Adrenal gland (tissue), 12 donors: ENCODE data around the gene RBM33. TPM values are rescaled to one million over a fixed set of nuclear protein-coding genes. Genes with fewer than 3 reads are reported as not detected.
"Not testable (repeated sequence)": the region's sequence is repeated elsewhere in the genome, so short reads cannot be mapped to it uniquely, and the experiment has no call there.

Experiments
- DNase-seq, 7 donors: peaks; one replicate each; pipeline ENCODE4 v3.0.0-alpha.2; 2019 to 2020
- H3K27ac ChIP-seq, 5 donors: fragments of 200-600 bp; sonication (generic) in 4 of 5; 1 replicate in 3 of 5; 2 replicates in 2 of 5; pipeline versions ENCODE4 v1.5.1 to v1.8.0; 2016 to 2020; ENCODE audit warnings: mild to moderate bottlenecking in 1 of 5
- H3K27me3 ChIP-seq: fragments of 200-600 bp; 2 replicates; pipeline ENCODE4 v1.8.0; 2021
- H3K36me3 ChIP-seq, 2 donors: fragments of 200-600 bp; replicated peaks in 1 of 2; 1 replicate in 1 of 2; 2 replicates in 1 of 2; pipeline versions ENCODE4 v1.5.1 to v1.8.0; 2018 to 2022
- H3K4me1 ChIP-seq, 2 donors: fragments of 200-600 bp; replicated peaks in 1 of 2; 1 replicate in 1 of 2; 2 replicates in 1 of 2; pipeline versions ENCODE4 v1.5.1 to v1.8.0; 2018 to 2021
- H3K4me3 ChIP-seq, 4 donors: fragments of 200-600 bp; sonication (generic) in 3 of 4; one replicate each; pipeline ENCODE4 v1.5.1; 2016 to 2018
- H3K9me3 ChIP-seq, 3 donors: fragments of 200-600 bp; sonication (generic) in 1 of 3; replicated peaks in 1 of 3; 1 replicate in 2 of 3; 2 replicates in 1 of 3; pipeline versions ENCODE4 v1.5.1 to v1.8.0; 2016 to 2021
- POLR2A ChIP-seq, 2 donors: fragments of 450-650 bp; IDR thresholded peaks; one replicate each; pipeline ENCODE4 v1.6.1; 2017; ENCODE audit warnings: antibody characterized with exemption in 2 of 2, mild to moderate bottlenecking in 2 of 2, moderate library complexity in 1 of 2
- WGBS, 4 donors: extraction: QIAGEN DNeasy Blood & Tissue Kit in 2 of 4; methylation state at CpG; one replicate each; pipeline versions ENCODE4 v1.1.5 to v1.1.7; 2013 to 2017; 5-methylcytosine and 5-hydroxymethylcytosine counted together
- intact Hi-C, 2 donors: fragments of 100-400 bp; cut with DNase I; formaldehyde crosslinking; loops; one replicate each; pipeline versions ENCODE4 v1.14.1 to v1.15.0; 2022 to 2023
- polyA plus RNA-seq, 3 donors: library from polyadenylated mRNA; stranded (reverse); fragments of 200-250 nt in 2 of 3; fragments of 350-450 nt in 1 of 3; fragmentation: Illumina TruSeq in 1 of 3; extraction: RNeasy Lipid Tissue Mini Kit (QIAGEN cat#74804) in 1 of 3; gene quantifications; one replicate each; pipeline ENCODE4 v1.2.3, GENCODE V29; 2013 to 2014
- total RNA-seq, 9 donors: library from RNA; depleted of rRNA in 4 of 9; stranded (reverse); fragments of >200 nt in 4 of 9; fragments of 120-200 nt in 1 of 9; fragmentation: NEBNext Ultra II Directional in 1 of 9; extraction: Animal tissue kit (Norgen Biotek cat#: 25700) in 1 of 9; gene quantifications; one replicate each; pipeline versions ENCODE4 v1.1.0 to v1.2.4, GENCODE V29; 2013 to 2023
- TF ChIP-seq, protein P1 (sequence below), 6 experiments: fragments of 450-650 bp in 4 of 6; fragments of 200-600 bp in 2 of 6; sonication (generic) in 1 of 6; IDR thresholded peaks; 1 replicate in 5 of 6; 2 replicates in 1 of 6; pipeline versions ENCODE4 v1.5.1 to v1.8.0; 2016 to 2021; ENCODE audit warnings: antibody characterized with exemption in 6 of 6, mild to moderate bottlenecking in 2 of 6, moderate library complexity in 1 of 6
- donor health status: healthy with polysubstance abuse.
- donor health status: Bipolar disorder and iron deficiency.
- donor health status: DM: yes; HTN: yes; CAD: no.
- donor health status: DM: no; HTN: no; CAD: no.
- donor health status: DM: no; HTN: no; CAD: no.
- donor health status: DM: yes; HTN: yes; CAD: no.

Gene RBM33
- total and polyA plus RNA-seq, 12 donors: 10.3 to 57.1 (median 36.9) TPM

DNA sequence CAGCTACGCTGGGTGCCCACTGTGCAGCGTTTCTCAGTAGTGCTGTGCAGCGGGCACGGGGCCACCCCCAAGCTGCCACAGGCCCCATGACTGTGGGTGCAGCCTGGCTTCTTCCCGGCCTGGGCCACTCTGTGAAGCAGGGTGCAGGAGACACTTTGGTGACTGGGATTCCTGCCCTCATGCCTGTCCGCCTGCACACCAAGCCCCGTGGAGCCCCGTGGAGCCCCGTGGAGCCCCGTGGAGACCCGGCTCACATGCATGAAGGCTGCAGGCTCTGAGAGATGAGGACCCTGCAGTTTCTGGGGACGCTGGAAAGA is 171.7 kb downstream of the RBM33 start:
- no peak overlapping the region for H3K27ac ChIP-seq
- TF ChIP-seq, protein P1, sequence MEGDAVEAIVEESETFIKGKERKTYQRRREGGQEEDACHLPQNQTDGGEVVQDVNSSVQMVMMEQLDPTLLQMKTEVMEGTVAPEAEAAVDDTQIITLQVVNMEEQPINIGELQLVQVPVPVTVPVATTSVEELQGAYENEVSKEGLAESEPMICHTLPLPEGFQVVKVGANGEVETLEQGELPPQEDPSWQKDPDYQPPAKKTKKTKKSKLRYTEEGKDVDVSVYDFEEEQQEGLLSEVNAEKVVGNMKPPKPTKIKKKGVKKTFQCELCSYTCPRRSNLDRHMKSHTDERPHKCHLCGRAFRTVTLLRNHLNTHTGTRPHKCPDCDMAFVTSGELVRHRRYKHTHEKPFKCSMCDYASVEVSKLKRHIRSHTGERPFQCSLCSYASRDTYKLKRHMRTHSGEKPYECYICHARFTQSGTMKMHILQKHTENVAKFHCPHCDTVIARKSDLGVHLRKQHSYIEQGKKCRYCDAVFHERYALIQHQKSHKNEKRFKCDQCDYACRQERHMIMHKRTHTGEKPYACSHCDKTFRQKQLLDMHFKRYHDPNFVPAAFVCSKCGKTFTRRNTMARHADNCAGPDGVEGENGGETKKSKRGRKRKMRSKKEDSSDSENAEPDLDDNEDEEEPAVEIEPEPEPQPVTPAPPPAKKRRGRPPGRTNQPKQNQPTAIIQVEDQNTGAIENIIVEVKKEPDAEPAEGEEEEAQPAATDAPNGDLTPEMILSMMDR (IDR thresholded peaks at IDR 0.05): no peak
- TF ChIP-seq POLR2A (IDR thresholded peaks at IDR 0.05): no peak
- no peak overlapping the region for H3K4me3 ChIP-seq
- DNase-seq: no peak
- WGBS, 4 donors: 83 to 96% (median 92%) methylated on average over 3 to 12 of the region's 12 CpGs
- intact Hi-C loops: no loop called here
- no peaks in the 10 kb centered on the region for H3K9me3 ChIP-seq
- peaks cover 5 to 7% of the 10 kb centered on the region in 2 donors for H3K4me1 ChIP-seq
- H3K27me3 ChIP-seq: peaks cover 15% of the 10 kb centered on the region
- no peaks in the 10 kb centered on the region for H3K36me3 ChIP-seq

DNA sequence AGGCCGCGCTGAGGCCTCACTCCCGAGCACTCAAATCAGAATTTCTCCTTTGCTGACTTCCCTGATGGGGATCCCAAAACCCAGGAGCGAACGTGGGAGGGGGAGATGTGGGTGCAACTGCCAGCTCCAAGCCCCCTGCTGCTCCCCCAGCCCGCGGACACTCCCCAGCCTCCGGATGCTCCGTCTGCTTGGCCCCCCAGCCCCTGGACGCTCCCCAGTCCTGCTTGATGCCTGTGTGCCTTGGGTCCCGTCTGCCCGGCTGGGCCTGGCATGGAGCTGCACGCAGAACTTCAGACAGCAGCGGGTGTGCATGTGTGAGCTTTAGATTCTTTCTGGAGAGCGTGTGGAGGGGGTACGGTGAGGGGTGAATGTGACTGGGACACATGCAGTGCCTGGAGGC is 172.5 kb downstream of the RBM33 start:
- TF ChIP-seq, protein P1 (IDR thresholded peaks at IDR 0.05): no peak
- TF ChIP-seq POLR2A (IDR thresholded peaks at IDR 0.05): no peak
- Histone ChIP-seq H3K36me3 (no peaks in the 10 kb centered on the region), H3K27me3 (peaks cover 9% of the 10 kb centered on the region), H3K27ac (no peak overlapping the region), H3K4me1 (peaks cover 5 to 7% of the 10 kb centered on the region in 2 donors), H3K9me3 (no peaks in the 10 kb centered on the region), H3K4me3 (no peak overlapping the region)
- intact Hi-C loops: no loop called here
- DNase-seq: no peak
- 92 to 94% (median 93%) methylated on average over 6 to 16 of the region's 16 CpGs for WGBS, 4 donors

DNA sequence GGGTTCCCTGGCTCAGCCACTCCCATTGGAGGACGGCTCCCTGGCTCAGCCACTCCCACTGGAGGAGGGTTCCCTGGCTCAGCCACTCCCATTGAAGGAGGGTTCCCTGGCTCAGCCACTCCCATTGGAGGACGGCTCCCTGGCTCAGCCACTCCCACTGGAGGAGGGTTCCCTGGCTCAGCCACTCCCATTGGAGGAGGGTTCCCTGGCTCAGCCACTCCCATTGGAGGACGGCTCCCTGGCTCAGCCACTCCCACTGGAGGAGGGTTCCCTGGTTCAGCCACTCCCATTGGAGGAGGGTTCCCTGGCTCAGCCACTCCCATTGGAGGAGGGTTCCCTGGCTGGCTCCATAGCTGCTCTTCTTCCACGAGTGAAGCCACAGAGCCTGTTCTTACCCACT is 173.1 kb downstream of the RBM33 start:
- H3K4me1 ChIP-seq, H3K27me3 ChIP-seq, H3K36me3 ChIP-seq, H3K27ac ChIP-seq, DNase-seq, H3K4me3 ChIP-seq, H3K9me3 ChIP-seq, intact Hi-C loops: not testable (repeated sequence)
- 43 to 78% (median 60%) methylated on average over 1 to 3 of the region's 4 CpGs for WGBS, 4 donors

DNA sequence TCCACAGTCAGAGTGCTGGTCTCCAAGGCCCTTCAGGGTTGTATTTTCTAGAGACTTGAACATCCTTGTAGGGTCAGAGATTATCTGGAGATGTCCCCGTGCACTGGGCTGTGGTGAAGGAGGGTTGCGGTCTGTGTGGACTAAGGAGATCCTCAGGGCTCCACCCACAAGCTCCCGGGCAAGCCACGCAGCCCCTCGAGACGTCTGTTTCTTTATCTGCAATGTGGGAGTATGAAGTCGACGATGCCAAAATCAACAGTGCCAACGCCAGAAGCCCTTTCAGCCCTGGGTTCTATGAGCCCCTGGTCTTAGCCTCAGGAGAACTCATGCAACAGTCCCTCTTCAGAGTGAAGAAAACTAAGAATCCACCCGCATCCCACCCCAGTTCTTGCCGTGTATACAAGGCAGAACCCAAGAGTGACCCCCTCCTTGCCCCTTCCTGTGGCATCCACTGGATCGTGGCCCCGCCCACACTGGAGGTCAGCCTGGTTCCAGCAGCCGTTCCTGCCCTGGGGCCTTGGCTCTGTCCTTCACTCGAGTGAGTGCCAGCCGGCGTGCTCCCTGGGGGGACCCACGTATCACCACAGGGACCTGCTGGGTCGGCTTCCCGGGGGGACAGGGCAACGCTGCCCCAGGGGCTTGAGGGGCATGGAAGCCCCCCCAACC is 173.8 kb downstream of the RBM33 start:
- intact Hi-C loops: no loop called here
- H3K27me3 ChIP-seq: peaks cover 6% of the 10 kb centered on the region

More for the DNA sequence above, 173.8 kb downstream of the RBM33 start:
- H3K9me3 ChIP-seq: no peaks in the 10 kb centered on the region
- DNase-seq: peak in 4 of 7 donors; percentile 38 to 62 (median 60)
- TF ChIP-seq, protein P1 (IDR thresholded peaks at IDR 0.05): no peak
- TF ChIP-seq POLR2A (IDR thresholded peaks at IDR 0.05): no peak
- H3K4me1 ChIP-seq: peaks cover 5 to 7% of the 10 kb centered on the region in 2 donors
- H3K36me3 ChIP-seq: no peaks in the 10 kb centered on the region
- 42 to 56% (median 49%) methylated on average over 9 to 21 of the region's 21 CpGs for WGBS, 4 donors
- no peak overlapping the region for H3K27ac ChIP-seq
- no peak overlapping the region for H3K4me3 ChIP-seq
